Progenitor cell of endocrine pancreas (in vitro differentiated cells): Measurements from ENCODE around the gene CTRL. TPM values are rescaled to one million over a fixed set of nuclear protein-coding genes. Genes with fewer than 3 reads are reported as not detected.
A peak's percentile ranks its signal among the peaks of the same experiment; 100 is the strongest.

Experiments used
- DNase-seq: peaks from one replicate; pipeline ENCODE4 v3.0.0; 2021; ENCODE audit warnings: low spot score; ENCODE audit not compliant: unreplicated experiment
- H3K27ac Mint-ChIP-seq: 2 replicates; pipeline ENCODE4 v1.8.0; 2021; ENCODE audit warnings: mild to moderate bottlenecking, moderate library complexity, mixed read lengths
- H3K27me3 Mint-ChIP-seq: 2 replicates; pipeline ENCODE4 v1.8.0; 2021; ENCODE audit warnings: mixed read lengths
- H3K36me3 Mint-ChIP-seq: 2 replicates; pipeline ENCODE4 v1.8.0; 2022; ENCODE audit warnings: mixed read lengths; ENCODE audit not compliant: insufficient read depth
- H3K4me1 Mint-ChIP-seq: 2 replicates; pipeline ENCODE4 v1.8.0; 2021; ENCODE audit warnings: low read depth, mixed read lengths
- H3K4me3 Mint-ChIP-seq: 2 replicates; pipeline ENCODE4 v1.8.0; 2021; ENCODE audit warnings: low read depth, mild to moderate bottlenecking, moderate library complexity, mixed read lengths
- H3K9me3 Mint-ChIP-seq: 2 replicates; pipeline ENCODE4 v1.8.0; 2021; ENCODE audit warnings: low read depth, mixed read lengths
- CTCF ChIP-seq: fragments of 200-600 bp; sonication (generic); IDR thresholded peaks from one replicate; pipeline ENCODE4 v1.5.0; 2021; ENCODE audit warnings: antibody characterized with exemption, mild to moderate bottlenecking; ENCODE audit not compliant: unreplicated experiment
- total RNA-seq: library from RNA; stranded (reverse); gene quantifications from 2 replicates; pipeline ENCODE4 v1.2.1, GENCODE V29; 2021

CTRL gene
- total RNA-seq, 1 donor from 2014 or later, result 0.57 TPM

GRCh38 chr16:67967958-67968399 is 36.3 kb upstream of the CTRL start:
- peak overlapping the region; percentile 97 for H3K27ac Mint-ChIP-seq
- peaks cover 29% of the 10 kb centered on the region for H3K4me1 Mint-ChIP-seq
- H3K27me3 Mint-ChIP-seq, result no peaks in the 10 kb centered on the region
- no peaks in the 10 kb centered on the region for H3K9me3 Mint-ChIP-seq
- peak; percentile 32 for DNase-seq
- TF ChIP-seq CTCF, result no peak
- H3K4me3 Mint-ChIP-seq, result peak overlapping the region; percentile 98
- H3K36me3 Mint-ChIP-seq, result peaks cover 1% of the 10 kb centered on the region

- Mint-ChIP-seq H3K36me3 (peaks cover 1% of the 10 kb centered on the region), H3K4me3 (peak overlapping the region; percentile 98), H3K27me3 (no peaks in the 10 kb centered on the region), H3K4me1 (peaks cover 29% of the 10 kb centered on the region), H3K9me3 (no peaks in the 10 kb centered on the region), H3K27ac (peak overlapping the region; percentile 97)
- TF ChIP-seq CTCF, result no peak
- no peak for DNase-seq
Measured at GRCh38 chr16:67967183-67967957, 35.7 kb upstream of the CTRL start.

- Mint-ChIP-seq H3K36me3 (peaks cover 5% of the 10 kb centered on the region), H3K4me1 (peaks cover 29% of the 10 kb centered on the region), H3K9me3 (no peaks in the 10 kb centered on the region), H3K27me3 (no peaks in the 10 kb centered on the region), H3K27ac (peak overlapping the region; percentile 64), H3K4me3 (peak overlapping the region; percentile 98)
- DNase-seq, result no peak
- TF ChIP-seq CTCF, result no peak
Measured at GRCh38 chr16:67966549-67967182, 35.0 kb upstream of the CTRL start.

GRCh38 chr16:67965668-67966548 is 34.2 kb upstream of the CTRL start:
- Mint-ChIP-seq H3K36me3 (peaks cover 7% of the 10 kb centered on the region), H3K27me3 (no peaks in the 10 kb centered on the region), H3K27ac (peak overlapping the region; percentile 64), H3K4me1 (peaks cover 29% of the 10 kb centered on the region), H3K4me3 (peak overlapping the region; percentile 98), H3K9me3 (no peaks in the 10 kb centered on the region)
- no peak for DNase-seq
- TF ChIP-seq CTCF, result no peak

GRCh38 chr16:67964477-67965131 is 32.9 kb upstream of the CTRL start:
- Mint-ChIP-seq H3K4me1 (peaks cover 26% of the 10 kb centered on the region), H3K36me3 (peaks cover 10% of the 10 kb centered on the region), H3K9me3 (no peaks in the 10 kb centered on the region), H3K4me3 (no peak overlapping the region), H3K27ac (no peak overlapping the region), H3K27me3 (no peaks in the 10 kb centered on the region)
- no peak for DNase-seq
- TF ChIP-seq CTCF, result no peak
